SK-N-SH (cell line): Measurements from ENCODE around the gene TAGLN2.

ENCODE experiments used
- EZH2phosphoT487 ChIP-seq: fragments of 200-600 bp; sonication (generic); IDR thresholded peaks from 2 replicates; pipeline ENCODE4 v1.6.1; 2017; ENCODE audit warnings: low read depth, mixed run types, mild to moderate bottlenecking, antibody characterized with exemption, moderate library complexity, borderline replicate concordance
- FOXM1 ChIP-seq: IDR thresholded peaks from 2 replicates; pipeline ENCODE4 v1.4.0; 2012; ENCODE audit warnings: low read depth, mild to moderate bottlenecking
- POLR2AphosphoS5 ChIP-seq: IDR thresholded peaks from 2 replicates; pipeline ENCODE4 v1.6.1; 2012; ENCODE audit warnings: low read depth, low read length
- RFX5 ChIP-seq: IDR thresholded peaks from 2 replicates; pipeline ENCODE4 v1.6.1; 2012; ENCODE audit warnings: mild to moderate bottlenecking, improper control_type of control experiment, low read length
- SIN3A ChIP-seq: IDR thresholded peaks from 2 replicates; pipeline ENCODE4 v1.6.1; 2012; ENCODE audit warnings: low read depth, mild to moderate bottlenecking, low read length, moderate library complexity, borderline replicate concordance
- USF2 ChIP-seq: fragments of 150-350 bp; IDR thresholded peaks from 2 replicates; pipeline ENCODE4 v1.6.1; 2017; ENCODE audit warnings: antibody characterized with exemption, low read length, low read depth, borderline replicate concordance
- TF ChIP-seq, protein P1 (sequence below): IDR thresholded peaks from 2 replicates; pipeline ENCODE4 v1.6.1; 2012; ENCODE audit warnings: mild to moderate bottlenecking, low read depth, low read length, moderate library complexity
- TF ChIP-seq, protein P2 (sequence below): fragments of 200-600 bp; sonication (generic); IDR thresholded peaks from 2 replicates; pipeline ENCODE4 v1.6.1; 2017; ENCODE audit warnings: antibody characterized with exemption, mild to moderate bottlenecking, moderate library complexity
- TF ChIP-seq, protein P3 (sequence below): IDR thresholded peaks from 2 replicates; pipeline ENCODE4 v1.4.0; 2012; ENCODE audit warnings: low read depth, borderline replicate concordance

- TF ChIP-seq, protein P1, sequence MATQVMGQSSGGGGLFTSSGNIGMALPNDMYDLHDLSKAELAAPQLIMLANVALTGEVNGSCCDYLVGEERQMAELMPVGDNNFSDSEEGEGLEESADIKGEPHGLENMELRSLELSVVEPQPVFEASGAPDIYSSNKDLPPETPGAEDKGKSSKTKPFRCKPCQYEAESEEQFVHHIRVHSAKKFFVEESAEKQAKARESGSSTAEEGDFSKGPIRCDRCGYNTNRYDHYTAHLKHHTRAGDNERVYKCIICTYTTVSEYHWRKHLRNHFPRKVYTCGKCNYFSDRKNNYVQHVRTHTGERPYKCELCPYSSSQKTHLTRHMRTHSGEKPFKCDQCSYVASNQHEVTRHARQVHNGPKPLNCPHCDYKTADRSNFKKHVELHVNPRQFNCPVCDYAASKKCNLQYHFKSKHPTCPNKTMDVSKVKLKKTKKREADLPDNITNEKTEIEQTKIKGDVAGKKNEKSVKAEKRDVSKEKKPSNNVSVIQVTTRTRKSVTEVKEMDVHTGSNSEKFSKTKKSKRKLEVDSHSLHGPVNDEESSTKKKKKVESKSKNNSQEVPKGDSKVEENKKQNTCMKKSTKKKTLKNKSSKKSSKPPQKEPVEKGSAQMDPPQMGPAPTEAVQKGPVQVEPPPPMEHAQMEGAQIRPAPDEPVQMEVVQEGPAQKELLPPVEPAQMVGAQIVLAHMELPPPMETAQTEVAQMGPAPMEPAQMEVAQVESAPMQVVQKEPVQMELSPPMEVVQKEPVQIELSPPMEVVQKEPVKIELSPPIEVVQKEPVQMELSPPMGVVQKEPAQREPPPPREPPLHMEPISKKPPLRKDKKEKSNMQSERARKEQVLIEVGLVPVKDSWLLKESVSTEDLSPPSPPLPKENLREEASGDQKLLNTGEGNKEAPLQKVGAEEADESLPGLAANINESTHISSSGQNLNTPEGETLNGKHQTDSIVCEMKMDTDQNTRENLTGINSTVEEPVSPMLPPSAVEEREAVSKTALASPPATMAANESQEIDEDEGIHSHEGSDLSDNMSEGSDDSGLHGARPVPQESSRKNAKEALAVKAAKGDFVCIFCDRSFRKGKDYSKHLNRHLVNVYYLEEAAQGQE, result no peak
- TF ChIP-seq, protein P2, sequence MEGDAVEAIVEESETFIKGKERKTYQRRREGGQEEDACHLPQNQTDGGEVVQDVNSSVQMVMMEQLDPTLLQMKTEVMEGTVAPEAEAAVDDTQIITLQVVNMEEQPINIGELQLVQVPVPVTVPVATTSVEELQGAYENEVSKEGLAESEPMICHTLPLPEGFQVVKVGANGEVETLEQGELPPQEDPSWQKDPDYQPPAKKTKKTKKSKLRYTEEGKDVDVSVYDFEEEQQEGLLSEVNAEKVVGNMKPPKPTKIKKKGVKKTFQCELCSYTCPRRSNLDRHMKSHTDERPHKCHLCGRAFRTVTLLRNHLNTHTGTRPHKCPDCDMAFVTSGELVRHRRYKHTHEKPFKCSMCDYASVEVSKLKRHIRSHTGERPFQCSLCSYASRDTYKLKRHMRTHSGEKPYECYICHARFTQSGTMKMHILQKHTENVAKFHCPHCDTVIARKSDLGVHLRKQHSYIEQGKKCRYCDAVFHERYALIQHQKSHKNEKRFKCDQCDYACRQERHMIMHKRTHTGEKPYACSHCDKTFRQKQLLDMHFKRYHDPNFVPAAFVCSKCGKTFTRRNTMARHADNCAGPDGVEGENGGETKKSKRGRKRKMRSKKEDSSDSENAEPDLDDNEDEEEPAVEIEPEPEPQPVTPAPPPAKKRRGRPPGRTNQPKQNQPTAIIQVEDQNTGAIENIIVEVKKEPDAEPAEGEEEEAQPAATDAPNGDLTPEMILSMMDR, result no peak
- TF ChIP-seq RFX5 (no peak), SIN3A (no peak), FOXM1 (no peak), EZH2phosphoT487 (no peak), POLR2AphosphoS5 (no peak), USF2 (no peak)
- TF ChIP-seq, protein P3, sequence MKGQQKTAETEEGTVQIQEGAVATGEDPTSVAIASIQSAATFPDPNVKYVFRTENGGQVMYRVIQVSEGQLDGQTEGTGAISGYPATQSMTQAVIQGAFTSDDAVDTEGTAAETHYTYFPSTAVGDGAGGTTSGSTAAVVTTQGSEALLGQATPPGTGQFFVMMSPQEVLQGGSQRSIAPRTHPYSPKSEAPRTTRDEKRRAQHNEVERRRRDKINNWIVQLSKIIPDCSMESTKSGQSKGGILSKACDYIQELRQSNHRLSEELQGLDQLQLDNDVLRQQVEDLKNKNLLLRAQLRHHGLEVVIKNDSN, result no peak
Measured at GRCh38 chr1:159953536-159954515, 28.5 kb upstream of the TAGLN2 start, which contains the start of gene SLAMF9.
